ENCODE results near the gene AATK. TPM values are rescaled to one million over a fixed set of nuclear protein-coding genes. Genes with fewer than 3 reads are reported as not detected.

AATK gene
- polyA plus RNA-seq, 1 of the 3 experiments (the other 2 are of a cell fraction): 0.51 TPM

DNA sequence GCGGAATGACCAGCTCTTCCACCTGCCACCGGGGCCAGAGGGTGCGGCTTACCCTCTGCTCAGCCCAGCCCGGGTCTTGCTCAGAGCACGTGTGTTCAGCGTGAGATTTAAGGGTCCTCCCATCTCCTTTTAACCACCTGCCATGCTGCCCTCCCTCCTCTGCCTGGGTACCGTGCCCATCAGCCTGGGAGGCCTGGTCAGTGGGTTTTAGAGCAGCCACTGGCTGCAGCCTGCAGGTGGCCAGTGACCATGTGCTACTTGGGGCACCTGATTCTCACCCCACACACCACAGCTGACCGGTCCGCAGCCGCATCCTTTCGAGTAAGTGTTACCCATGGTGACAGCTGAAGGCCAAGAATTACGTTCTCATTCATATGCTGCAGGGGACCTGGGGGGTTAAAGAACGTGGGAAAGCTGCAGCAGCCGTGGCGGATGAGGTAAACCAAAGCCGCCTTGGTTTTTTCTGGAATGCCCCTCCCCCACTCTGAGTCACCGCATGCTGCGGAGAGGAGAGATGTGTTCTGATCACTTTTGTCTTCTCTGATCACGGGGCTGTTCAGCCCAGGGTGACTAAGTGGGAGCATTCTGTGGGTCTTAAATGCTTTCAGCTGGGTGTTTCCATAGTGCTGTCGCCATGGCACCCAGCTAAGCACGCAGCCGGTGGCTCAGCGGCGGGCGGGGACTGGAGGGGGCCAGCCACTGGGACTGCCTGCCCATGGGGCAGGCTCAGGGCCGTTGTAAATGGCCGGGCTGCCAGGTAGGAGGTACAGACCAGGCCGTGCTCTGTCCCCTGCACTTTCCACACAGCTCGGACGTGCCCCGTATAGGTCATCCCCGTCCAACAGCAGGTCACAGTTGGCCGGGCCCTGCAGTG lies 71.3 kb downstream of the AATK start (continued):
- TF ChIP-seq, protein P1, sequence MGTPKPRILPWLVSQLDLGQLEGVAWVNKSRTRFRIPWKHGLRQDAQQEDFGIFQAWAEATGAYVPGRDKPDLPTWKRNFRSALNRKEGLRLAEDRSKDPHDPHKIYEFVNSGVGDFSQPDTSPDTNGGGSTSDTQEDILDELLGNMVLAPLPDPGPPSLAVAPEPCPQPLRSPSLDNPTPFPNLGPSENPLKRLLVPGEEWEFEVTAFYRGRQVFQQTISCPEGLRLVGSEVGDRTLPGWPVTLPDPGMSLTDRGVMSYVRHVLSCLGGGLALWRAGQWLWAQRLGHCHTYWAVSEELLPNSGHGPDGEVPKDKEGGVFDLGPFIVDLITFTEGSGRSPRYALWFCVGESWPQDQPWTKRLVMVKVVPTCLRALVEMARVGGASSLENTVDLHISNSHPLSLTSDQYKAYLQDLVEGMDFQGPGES (IDR thresholded peaks at IDR 0.05; ENCODE audit: low read depth, low read length): no peak
- TF ChIP-seq TAF1 (IDR thresholded peaks at IDR 0.05; ENCODE audit: borderline replicate concordance, low read depth, low read length) (peak; percentile 31; the same call in 1 of the 2 replicates), MXI1 (IDR thresholded peaks at IDR 0.05; ENCODE audit: low read depth, low read length) (peak; percentile 90)
- TF ChIP-seq, protein P2, sequence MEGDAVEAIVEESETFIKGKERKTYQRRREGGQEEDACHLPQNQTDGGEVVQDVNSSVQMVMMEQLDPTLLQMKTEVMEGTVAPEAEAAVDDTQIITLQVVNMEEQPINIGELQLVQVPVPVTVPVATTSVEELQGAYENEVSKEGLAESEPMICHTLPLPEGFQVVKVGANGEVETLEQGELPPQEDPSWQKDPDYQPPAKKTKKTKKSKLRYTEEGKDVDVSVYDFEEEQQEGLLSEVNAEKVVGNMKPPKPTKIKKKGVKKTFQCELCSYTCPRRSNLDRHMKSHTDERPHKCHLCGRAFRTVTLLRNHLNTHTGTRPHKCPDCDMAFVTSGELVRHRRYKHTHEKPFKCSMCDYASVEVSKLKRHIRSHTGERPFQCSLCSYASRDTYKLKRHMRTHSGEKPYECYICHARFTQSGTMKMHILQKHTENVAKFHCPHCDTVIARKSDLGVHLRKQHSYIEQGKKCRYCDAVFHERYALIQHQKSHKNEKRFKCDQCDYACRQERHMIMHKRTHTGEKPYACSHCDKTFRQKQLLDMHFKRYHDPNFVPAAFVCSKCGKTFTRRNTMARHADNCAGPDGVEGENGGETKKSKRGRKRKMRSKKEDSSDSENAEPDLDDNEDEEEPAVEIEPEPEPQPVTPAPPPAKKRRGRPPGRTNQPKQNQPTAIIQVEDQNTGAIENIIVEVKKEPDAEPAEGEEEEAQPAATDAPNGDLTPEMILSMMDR (IDR thresholded peaks at IDR 0.05): peak; percentile 23; the same call in 1 of the 2 replicates

DNA sequence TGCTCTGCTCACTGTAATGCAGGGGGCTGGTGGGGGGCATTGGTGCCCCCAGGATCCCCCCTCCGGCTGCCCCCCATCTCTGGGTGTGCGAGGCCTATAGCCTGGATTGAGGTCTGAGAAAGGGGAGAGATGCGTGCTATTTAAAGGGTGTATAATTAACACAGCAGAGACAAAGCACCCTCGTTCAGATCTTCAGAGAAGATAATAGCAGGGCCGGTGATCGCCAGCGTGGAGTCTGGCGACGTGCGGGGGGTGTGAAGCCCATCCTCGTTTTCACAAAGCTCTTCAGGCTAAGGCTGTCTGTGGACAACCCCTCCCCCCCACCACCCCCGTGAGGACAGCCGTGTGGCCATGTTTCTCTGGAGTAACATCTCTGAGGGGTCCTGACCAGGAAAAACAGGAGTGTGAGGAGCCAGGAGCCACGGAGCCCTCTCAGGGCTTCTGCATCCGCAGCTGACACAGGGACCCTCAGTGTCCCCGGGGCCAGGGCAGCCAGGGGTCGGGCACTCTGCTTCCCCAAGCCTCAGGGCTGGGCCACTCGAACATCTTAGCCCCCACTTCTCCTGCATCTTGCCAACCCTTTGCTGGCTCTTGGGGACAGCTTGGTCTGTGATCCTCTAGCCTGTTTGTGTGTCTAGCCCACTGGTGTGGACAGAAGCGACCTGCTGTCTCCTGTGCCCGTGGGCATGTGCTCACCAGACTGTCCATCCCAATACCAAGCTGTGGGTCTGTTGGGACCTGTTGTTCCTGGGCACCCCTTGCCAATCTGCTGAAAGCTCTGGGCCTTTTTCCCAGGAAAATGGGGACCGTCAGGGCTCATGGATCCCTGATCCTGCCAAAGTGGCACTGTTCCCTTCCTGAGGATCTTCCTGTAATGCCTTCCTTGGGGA lies 72.2 kb downstream of the AATK start:
- no peaks in the 10 kb centered on the region for H3K27me3 ChIP-seq (ENCODE audit: insufficient read depth)
- H3K4me1 ChIP-seq (ENCODE audit: control insufficient read depth in 1 of 2, insufficient read depth in 2 of 2, low read depth in 1 of 2, low read length in 1 of 2): peaks cover 42 to 49% of the 10 kb centered on the region in 2 experiments; a peak in 3 of 4 replicates
- H3K4me2 ChIP-seq: peak overlapping the region; percentile 58
- H3K9ac ChIP-seq: peak overlapping the region; percentile 61
- H3K79me2 ChIP-seq (ENCODE audit: insufficient read depth): no peaks in the 10 kb centered on the region
- H3K9me3 ChIP-seq: no peaks in the 10 kb centered on the region
- H3K27ac ChIP-seq (ENCODE audit: low read depth in 2 of 2, low read length in 1 of 2): peak overlapping the region in 1 of 2 experiments; percentile 99; a peak in 3 of 4 replicates
- DNase-seq: peak; percentile 71
- POLR2A ChIA-PET: interaction anchor here (0.9 kb wide), 1 partner anchor 18 kb away, joined by 4 read pairs; no protein-coding TSS in a partner anchor
- no peak overlapping the region for H2AFZ ChIP-seq (ENCODE audit: low read depth)
- no peaks in the 10 kb centered on the region for H3K9me2 ChIP-seq
- no peak overlapping the region for H3K4me3 ChIP-seq (ENCODE audit: low read depth in 2 of 2, low read length in 1 of 2)
- TF ChIP-seq POLR2AphosphoS5 (IDR thresholded peaks at IDR 0.05; ENCODE audit: low read depth, low read length): no peak
- peak; percentile 57 for TF ChIP-seq GATA2 (CRISPR knock-in tag; IDR thresholded peaks at IDR 0.05)
- peaks cover 22% of the 10 kb centered on the region for H3F3A ChIP-seq (replicated peaks; ENCODE audit: insufficient read depth)
- 90% methylated on average over 19 of the region's 21 CpGs for WGBS (ENCODE audit: low lambda C conversion rate)
- peaks cover 0 to 3% of the 10 kb centered on the region in 2 experiments for H3K36me3 ChIP-seq (replicated peaks in 1 of 2; ENCODE audit: control insufficient read depth in 1 of 2, insufficient read depth in 2 of 2, low read length in 1 of 2)
- no peaks in the 10 kb centered on the region for H4K20me1 ChIP-seq (ENCODE audit: insufficient read depth)
- CTCF ChIA-PET: interaction anchor here (0.9 to 14.2 kb wide), 10 partner anchors 7 to 106 kb away, joined by 3 to 668 read pairs (median 9); partner anchors contain the start of gene BAIAP2
